OCI-M2 (cell line): ENCODE measurements around the gene YWHAQ.
"Not testable (repeated sequence)": the region's sequence is repeated elsewhere in the genome, so short reads cannot be mapped to it uniquely, and the experiment has no call there.

Source experiments
- DNase-seq: peaks from one replicate; lab custom pipeline; 2025; ENCODE audit not compliant: unreplicated experiment; lab: John Stamatoyannopoulos, UW

Gene YWHAQ

GRCh38 chr2:9552219-9553178, 78.3 kb downstream of the YWHAQ start:
- no peak for DNase-seq

- not testable (repeated sequence) for DNase-seq
These were observed 79.9 kb downstream of the YWHAQ start for GRCh38 chr2:9550859-9551391.

GRCh38 chr2:9549420-9549819, 81.4 kb downstream of the YWHAQ start:
- no peak for DNase-seq

DNA sequence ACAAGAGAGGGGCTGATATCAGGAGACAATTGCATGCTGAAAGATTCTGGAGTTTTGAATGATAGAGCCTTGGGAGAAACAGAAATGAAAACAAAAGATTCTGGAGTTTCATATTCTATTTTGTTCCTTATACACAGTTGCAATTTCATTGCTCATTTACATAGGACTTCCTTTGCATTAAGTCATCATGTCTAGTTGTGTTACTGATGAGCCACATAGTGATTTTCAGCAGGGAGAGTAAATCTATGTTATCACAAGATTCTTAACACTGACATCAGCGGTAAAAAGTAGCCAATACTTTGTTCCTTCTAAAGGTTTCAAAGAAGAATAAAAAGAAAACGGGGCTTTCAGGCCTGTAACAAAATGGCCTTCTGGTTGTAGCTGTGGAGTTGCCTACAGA, 82.3 kb downstream of the YWHAQ start:
- no peak for DNase-seq

DNA sequence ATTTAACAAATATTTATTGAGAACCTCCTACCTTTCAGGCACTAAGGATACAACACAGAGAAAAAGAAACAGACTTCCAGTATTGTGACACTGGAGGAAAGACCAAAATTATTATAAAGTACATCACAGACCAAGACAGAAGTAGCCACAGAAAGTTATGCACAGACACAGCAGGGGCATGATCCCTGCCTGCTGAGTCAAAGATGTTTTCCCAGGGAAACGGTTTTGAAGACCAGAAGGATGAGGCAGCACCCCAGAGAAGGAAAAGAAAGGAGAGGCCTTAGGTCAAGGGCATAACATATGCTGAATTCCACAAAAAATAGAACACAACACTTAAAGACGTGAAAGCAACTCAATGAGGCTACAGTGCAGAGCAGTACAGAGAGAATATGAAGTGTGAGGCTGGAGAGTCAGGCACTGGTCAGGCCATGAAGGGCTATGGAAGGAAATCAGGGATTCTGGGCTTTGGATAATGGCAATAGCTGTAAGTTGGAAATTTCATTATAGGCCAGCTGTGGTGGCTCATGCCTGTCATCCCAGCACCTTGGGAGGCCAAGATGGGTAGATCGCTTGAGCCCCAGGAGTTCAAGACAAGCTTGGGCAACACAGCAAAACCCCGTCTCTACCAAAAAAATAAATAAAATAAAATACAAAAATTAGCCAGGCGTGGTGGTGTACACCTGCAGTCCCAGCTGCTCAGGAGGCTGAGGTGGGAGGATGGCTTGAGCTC, 83.4 kb downstream of the YWHAQ start:
- no peak for DNase-seq

GRCh38 chr2:9545502-9545901, 85.3 kb downstream of the YWHAQ start:
- no peak for DNase-seq

GRCh38 chr2:9543557-9543956, 87.2 kb downstream of the YWHAQ start:
- DNase-seq, result no peak

DNA sequence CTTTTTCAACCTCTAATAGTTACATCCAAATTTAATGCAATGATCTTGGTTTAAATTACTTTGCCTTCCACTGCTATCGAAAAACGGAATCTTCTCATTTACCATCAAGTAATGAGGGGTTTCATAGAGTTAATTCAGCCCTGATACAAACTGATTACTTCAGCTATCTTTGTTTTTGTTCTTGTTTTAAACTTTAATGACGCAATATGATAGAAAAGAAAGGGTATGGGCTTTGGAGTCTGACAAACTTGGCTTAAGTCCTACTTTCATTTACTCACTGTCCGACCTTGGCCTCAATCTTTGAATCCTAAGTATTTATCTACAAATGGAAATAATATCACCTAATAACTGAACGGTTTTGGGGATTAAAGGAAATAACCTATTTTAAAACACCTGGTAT, 91.3 kb downstream of the YWHAQ start:
- DNase-seq, result no peak

GRCh38 chr2:9538000-9538507, 92.7 kb downstream of the YWHAQ start:
- no peak for DNase-seq

DNA sequence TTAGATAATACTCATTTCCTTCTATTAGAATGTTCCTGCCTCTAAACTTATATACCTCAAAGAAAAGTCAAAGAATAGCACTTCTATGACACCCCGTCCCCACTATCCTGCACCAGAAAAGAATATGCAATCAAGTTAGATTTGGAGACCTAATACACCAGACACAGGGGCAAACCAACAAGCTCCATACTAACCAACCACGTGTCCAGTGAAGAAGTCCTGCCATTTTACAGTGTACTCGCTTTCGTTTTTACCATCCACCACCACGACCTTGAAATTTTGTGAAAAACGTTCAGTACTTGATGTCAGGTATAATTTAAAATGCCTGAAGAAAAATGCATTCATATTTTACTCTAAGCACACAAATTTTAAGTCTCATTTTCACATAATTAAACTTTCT, 94.3 kb downstream of the YWHAQ start:
- no peak for DNase-seq

GRCh38 chr2:9535177-9535576, 95.6 kb downstream of the YWHAQ start:
- no peak for DNase-seq
